HCT116 (cell line): ENCODE results near the gene ARL6IP4. TPM values are rescaled to one million over a fixed set of nuclear protein-coding genes. Genes with fewer than 3 reads are reported as not detected.

Experiments
- ATAC-seq: fragments of 200-7000 bp; cut with Tn5 transposase; 2 replicates; pipeline ENCODE4 v1.9.1; 2020; ENCODE audit warnings: mild to moderate bottlenecking, moderate library complexity
- BruUV-seq: library from RNA; stranded (reverse); fragments of 400-500 nt; replicated peaks from 2 replicates; lab custom pipeline; 2021; lab: Mats Ljungman, UMichigan
- CTCF ChIA-PET: fragments of 300-600 bp; sonication (Branson Sonifier 250); formaldehyde crosslinking; loops from one replicate; lab custom pipeline; 2021; ENCODE audit warnings: antibody characterized with exemption; lab: Charles Lee
- POLR2A ChIA-PET: fragments of 300-600, 350-600 bp; sonication (Branson Sonifier 250); formaldehyde crosslinking; loops from one replicate; lab custom pipeline; 2021; ENCODE audit warnings: antibody characterized with exemption; lab: Charles Lee
- RAD21 ChIA-PET, 2 experiments: fragments of 300-600 bp; sonication (Branson Sonifier 250); formaldehyde crosslinking; loops; one replicate each; lab custom pipeline; 2023; ENCODE audit warnings: low total read pairs in 2 of 2; ENCODE audit not compliant: uncharacterized antibody in 2 of 2, unreplicated experiment in 2 of 2, low non-redundant PET in 1 of 2; lab: Charles Lee
- DNase-seq: peaks from one replicate; pipeline ENCODE4 v3.0.0-alpha.2; 2010; ENCODE audit warnings: low read depth, low spot score
- H2AFZ ChIP-seq: fragments of 200-600 bp; shearing (Covaris generic), sonication (generic); 2 replicates; pipeline ENCODE4 v1.6.1; 2017; ENCODE audit warnings: low read depth, mixed run types, mixed read lengths, antibody characterized with exemption, low read length; ENCODE audit not compliant: poor library complexity, severe bottlenecking
- H3K27ac ChIP-seq: 2 replicates; pipeline ENCODE4 v1.5.1; 2012; ENCODE audit warnings: low read depth, low read length
- H3K27me3 ChIP-seq: fragments of 200-600 bp; sonication (generic); 2 replicates; pipeline ENCODE4 v1.6.1; 2016; ENCODE audit warnings: mixed run types, low read length, mixed read lengths; ENCODE audit not compliant: insufficient read depth
- H3K36me3 ChIP-seq, 2 experiments: fragments of 200-500 bp in 1 of 2; fragments of 200-600 bp in 1 of 2; sonication (Bioruptor generic) in 1 of 2; sonication (generic) in 1 of 2; 2 replicates each; pipeline versions ENCODE4 v1.5.1 to v1.6.1; 2014 to 2016; ENCODE audit warnings: low read length in 2 of 2, inconsistent platforms in 1 of 2, mixed read lengths in 1 of 2, mixed run types in 1 of 2; ENCODE audit not compliant: insufficient read depth in 2 of 2, control insufficient read depth in 1 of 2
- H3K4me1 ChIP-seq, 2 experiments: fragments of 200-600 bp in 1 of 2; sonication (generic) in 1 of 2; 2 replicates each; pipeline versions ENCODE4 v1.5.1 to v1.6.1; 2012 to 2017; ENCODE audit warnings: low read length in 2 of 2, inconsistent platforms in 1 of 2, mild to moderate bottlenecking in 1 of 2, mixed read lengths in 1 of 2, mixed run types in 1 of 2, moderate library complexity in 1 of 2; ENCODE audit not compliant: insufficient read depth in 2 of 2, control insufficient read depth in 1 of 2
- H3K4me2 ChIP-seq: fragments of 200-600 bp; sonication (generic); 2 replicates; pipeline ENCODE4 v1.6.1; 2017; ENCODE audit warnings: mixed run types, low read length, mixed read lengths
- H3K4me3 ChIP-seq, 2 experiments: fragments of 200-600 bp in 1 of 2; sonication (generic) in 1 of 2; replicated peaks in 1 of 2; 2 replicates each; pipeline ENCODE4 v1.5.1; 2011 to 2016; ENCODE audit warnings: low read length in 2 of 2, control low read depth in 1 of 2, low read depth in 1 of 2, mild to moderate bottlenecking in 1 of 2, mixed read lengths in 1 of 2, mixed run types in 1 of 2
- H3K79me2 ChIP-seq: fragments of 200-600 bp; sonication (generic); 2 replicates; pipeline ENCODE4 v1.6.1; 2017; ENCODE audit warnings: mild to moderate bottlenecking, mixed run types, low read length, moderate library complexity, mixed read lengths; ENCODE audit not compliant: insufficient read depth
- H3K9ac ChIP-seq: fragments of 200-600 bp; sonication (generic); 2 replicates; pipeline ENCODE4 v1.6.1; 2016; ENCODE audit warnings: low read length, mixed read lengths
- H3K9me2 ChIP-seq: fragments of 200-600 bp; sonication (generic), shearing (Covaris generic); 2 replicates; pipeline ENCODE4 v1.6.1; 2017; ENCODE audit warnings: mixed run types, mild to moderate bottlenecking, moderate library complexity; ENCODE audit not compliant: insufficient read depth
- H3K9me3 ChIP-seq, 2 experiments: fragments of 200-500 bp in 1 of 2; fragments of 200-600 bp in 1 of 2; sonication (Bioruptor generic) in 1 of 2; sonication (generic) in 1 of 2; 2 replicates each; pipeline ENCODE4 v1.6.1; 2014 to 2017; ENCODE audit warnings: low read length in 2 of 2, mixed read lengths in 2 of 2, inconsistent platforms in 1 of 2, low read depth in 1 of 2, mild to moderate bottlenecking in 1 of 2, mixed run types in 1 of 2, moderate library complexity in 1 of 2; ENCODE audit not compliant: control insufficient read depth in 1 of 2, insufficient read depth in 1 of 2
- H4K20me1 ChIP-seq: fragments of 200-600 bp; sonication (generic), shearing (Covaris generic); 2 replicates; pipeline ENCODE4 v1.6.1; 2017; ENCODE audit warnings: mixed run types, mild to moderate bottlenecking, moderate library complexity; ENCODE audit not compliant: insufficient read depth
- CEBPB ChIP-seq: IDR thresholded peaks from 2 replicates; pipeline ENCODE4 v1.6.1; 2012; ENCODE audit warnings: low read depth
- EZH2 ChIP-seq: fragments of 200-600 bp; sonication (generic); IDR thresholded peaks from 2 replicates; pipeline ENCODE4 v1.6.1; 2017; ENCODE audit warnings: antibody characterized with exemption, mixed run types
- FOSL1 ChIP-seq: IDR thresholded peaks from 2 replicates; pipeline ENCODE4 v1.6.1; 2012; ENCODE audit warnings: low read depth
- JUND ChIP-seq: IDR thresholded peaks from 2 replicates; pipeline ENCODE4 v1.6.1; 2012
- POLR2AphosphoS5 ChIP-seq: IDR thresholded peaks from 2 replicates; pipeline ENCODE4 v1.6.1; 2011; ENCODE audit warnings: mild to moderate bottlenecking, low read depth, low read length, moderate library complexity
- RAD21 ChIP-seq: IDR thresholded peaks from 2 replicates; pipeline ENCODE4 v1.6.1; 2012; ENCODE audit warnings: low read depth, mild to moderate bottlenecking
- SIN3A ChIP-seq: IDR thresholded peaks from 2 replicates; pipeline ENCODE4 v1.6.1; 2012; ENCODE audit warnings: low read depth
- SRF ChIP-seq: IDR thresholded peaks from 2 replicates; pipeline ENCODE4 v1.6.1; 2012; ENCODE audit warnings: low read depth
- TCF7L2 ChIP-seq: IDR thresholded peaks from 2 replicates; pipeline ENCODE4 v1.7.0; 2011; ENCODE audit warnings: borderline replicate concordance, inconsistent platforms; ENCODE audit not compliant: insufficient read depth, insufficient read length; ENCODE audit errors: extremely low read depth
- ZFX ChIP-seq: fragments of 450-650 bp; IDR thresholded peaks from 2 replicates; pipeline ENCODE4 v1.6.1; 2017
- ZNF274 ChIP-seq: fragments of 200-500 bp; sonication (Bioruptor generic); IDR thresholded peaks from 2 replicates; pipeline ENCODE4 v1.6.1; 2014; ENCODE audit warnings: mild to moderate bottlenecking, low read depth, low read length, inconsistent platforms
- intact Hi-C: fragments of 100-400 bp; cut with micrococcal nuclease; formaldehyde crosslinking; loops from 2 replicates; pipeline ENCODE4 v1.10.0; 2022
- total RNA-seq: library from RNA; stranded (reverse); gene quantifications from one replicate; pipeline ENCODE4 v1.2.1, GENCODE V29; 2021; ENCODE audit not compliant: unreplicated experiment
- TF ChIP-seq, protein P1 (sequence below), 3 experiments: fragments of 200-600 bp in 1 of 3; sonication (generic) in 1 of 3; IDR thresholded peaks in 2 of 3; conservative IDR thresholded peaks in 1 of 3; 2 replicates each; pipeline ENCODE4 v1.5.1; 2012 to 2017; ENCODE audit warnings: low read depth in 2 of 3, low read length in 2 of 3, antibody characterized with exemption in 1 of 3, borderline replicate concordance in 1 of 3, control low read depth in 1 of 3, mild to moderate bottlenecking in 1 of 3, mixed read lengths in 1 of 3, mixed run types in 1 of 3, moderate library complexity in 1 of 3; ENCODE audit not compliant: insufficient read depth in 1 of 3
- TF ChIP-seq, protein P2 (sequence below): IDR thresholded peaks from 2 replicates; pipeline ENCODE4 v1.6.1; 2012; ENCODE audit warnings: low read depth
- TF ChIP-seq, protein P3 (sequence below): IDR thresholded peaks from 2 replicates; pipeline ENCODE4 v1.6.1; 2012

Gene ARL6IP4
- total RNA-seq, 1 experiment from 2014 or later = 128 TPM

DNA sequence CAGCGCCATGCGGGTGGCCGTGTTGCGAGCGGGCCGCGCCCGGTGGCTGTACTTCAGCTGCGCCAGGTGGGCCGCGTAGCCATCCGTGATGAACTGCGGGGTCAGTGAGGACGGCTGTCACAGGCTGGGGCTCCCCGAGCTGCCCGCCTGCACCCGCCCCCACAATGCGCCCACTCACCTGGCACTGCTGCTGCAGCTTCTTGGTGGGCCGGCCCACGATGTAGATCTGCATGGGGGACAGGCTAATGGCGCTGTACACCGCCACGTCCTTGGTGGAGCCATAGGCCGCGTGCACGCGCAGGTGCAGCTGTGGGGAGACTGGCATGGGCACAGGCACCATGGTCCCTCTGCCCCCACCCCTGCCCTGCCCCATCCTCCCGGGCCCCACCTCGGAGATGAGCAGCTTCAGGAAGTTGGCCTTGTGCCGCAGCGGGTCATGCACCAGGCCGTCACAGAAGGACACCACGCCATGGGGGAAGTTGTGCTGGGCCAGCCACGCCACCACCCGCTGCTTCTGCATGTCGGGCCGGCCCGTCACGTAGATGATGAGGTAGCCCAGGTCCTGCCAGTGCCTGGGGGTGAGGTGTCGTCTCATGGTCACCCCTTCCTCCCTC is 5.9 kb downstream of the ARL6IP4 start:
- H3K27ac ChIP-seq = no peak overlapping the region
- no TSS peak for BruUV-seq
- H3K9me3 ChIP-seq = no peaks in the 10 kb centered on the region
- RAD21 ChIA-PET = no interaction called here
- H3K4me1 ChIP-seq = peaks cover 6 to 11% of the 10 kb centered on the region in 2 experiments; a peak in 3 of 4 replicates
- peaks cover 0 to 2% of the 10 kb centered on the region in 2 experiments; a peak in 2 of 4 replicates for H3K36me3 ChIP-seq
- no peak for TF ChIP-seq RAD21
- no peak for TF ChIP-seq CEBPB
- TF ChIP-seq, protein P1, sequence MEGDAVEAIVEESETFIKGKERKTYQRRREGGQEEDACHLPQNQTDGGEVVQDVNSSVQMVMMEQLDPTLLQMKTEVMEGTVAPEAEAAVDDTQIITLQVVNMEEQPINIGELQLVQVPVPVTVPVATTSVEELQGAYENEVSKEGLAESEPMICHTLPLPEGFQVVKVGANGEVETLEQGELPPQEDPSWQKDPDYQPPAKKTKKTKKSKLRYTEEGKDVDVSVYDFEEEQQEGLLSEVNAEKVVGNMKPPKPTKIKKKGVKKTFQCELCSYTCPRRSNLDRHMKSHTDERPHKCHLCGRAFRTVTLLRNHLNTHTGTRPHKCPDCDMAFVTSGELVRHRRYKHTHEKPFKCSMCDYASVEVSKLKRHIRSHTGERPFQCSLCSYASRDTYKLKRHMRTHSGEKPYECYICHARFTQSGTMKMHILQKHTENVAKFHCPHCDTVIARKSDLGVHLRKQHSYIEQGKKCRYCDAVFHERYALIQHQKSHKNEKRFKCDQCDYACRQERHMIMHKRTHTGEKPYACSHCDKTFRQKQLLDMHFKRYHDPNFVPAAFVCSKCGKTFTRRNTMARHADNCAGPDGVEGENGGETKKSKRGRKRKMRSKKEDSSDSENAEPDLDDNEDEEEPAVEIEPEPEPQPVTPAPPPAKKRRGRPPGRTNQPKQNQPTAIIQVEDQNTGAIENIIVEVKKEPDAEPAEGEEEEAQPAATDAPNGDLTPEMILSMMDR (IDR thresholded peaks at IDR 0.05 in 2 of 3, conservative IDR thresholded peaks at IDR 0.05 in 1 of 3; ENCODE audit: borderline replicate concordance in 1 of 3, insufficient read depth in 1 of 3, low read depth in 2 of 3, low read length in 2 of 3) = no peak
- no peak for TF ChIP-seq JUND
- no peak for TF ChIP-seq EZH2
- TF ChIP-seq, protein P2, sequence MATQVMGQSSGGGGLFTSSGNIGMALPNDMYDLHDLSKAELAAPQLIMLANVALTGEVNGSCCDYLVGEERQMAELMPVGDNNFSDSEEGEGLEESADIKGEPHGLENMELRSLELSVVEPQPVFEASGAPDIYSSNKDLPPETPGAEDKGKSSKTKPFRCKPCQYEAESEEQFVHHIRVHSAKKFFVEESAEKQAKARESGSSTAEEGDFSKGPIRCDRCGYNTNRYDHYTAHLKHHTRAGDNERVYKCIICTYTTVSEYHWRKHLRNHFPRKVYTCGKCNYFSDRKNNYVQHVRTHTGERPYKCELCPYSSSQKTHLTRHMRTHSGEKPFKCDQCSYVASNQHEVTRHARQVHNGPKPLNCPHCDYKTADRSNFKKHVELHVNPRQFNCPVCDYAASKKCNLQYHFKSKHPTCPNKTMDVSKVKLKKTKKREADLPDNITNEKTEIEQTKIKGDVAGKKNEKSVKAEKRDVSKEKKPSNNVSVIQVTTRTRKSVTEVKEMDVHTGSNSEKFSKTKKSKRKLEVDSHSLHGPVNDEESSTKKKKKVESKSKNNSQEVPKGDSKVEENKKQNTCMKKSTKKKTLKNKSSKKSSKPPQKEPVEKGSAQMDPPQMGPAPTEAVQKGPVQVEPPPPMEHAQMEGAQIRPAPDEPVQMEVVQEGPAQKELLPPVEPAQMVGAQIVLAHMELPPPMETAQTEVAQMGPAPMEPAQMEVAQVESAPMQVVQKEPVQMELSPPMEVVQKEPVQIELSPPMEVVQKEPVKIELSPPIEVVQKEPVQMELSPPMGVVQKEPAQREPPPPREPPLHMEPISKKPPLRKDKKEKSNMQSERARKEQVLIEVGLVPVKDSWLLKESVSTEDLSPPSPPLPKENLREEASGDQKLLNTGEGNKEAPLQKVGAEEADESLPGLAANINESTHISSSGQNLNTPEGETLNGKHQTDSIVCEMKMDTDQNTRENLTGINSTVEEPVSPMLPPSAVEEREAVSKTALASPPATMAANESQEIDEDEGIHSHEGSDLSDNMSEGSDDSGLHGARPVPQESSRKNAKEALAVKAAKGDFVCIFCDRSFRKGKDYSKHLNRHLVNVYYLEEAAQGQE = no peak
- TF ChIP-seq ZFX = no peak
- TF ChIP-seq, protein P3, sequence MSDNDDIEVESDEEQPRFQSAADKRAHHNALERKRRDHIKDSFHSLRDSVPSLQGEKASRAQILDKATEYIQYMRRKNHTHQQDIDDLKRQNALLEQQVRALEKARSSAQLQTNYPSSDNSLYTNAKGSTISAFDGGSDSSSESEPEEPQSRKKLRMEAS = no peak
- no peak for TF ChIP-seq FOSL1
- no peak for TF ChIP-seq ZNF274
- no peak for TF ChIP-seq TCF7L2
- TF ChIP-seq SIN3A = no peak
- TF ChIP-seq POLR2AphosphoS5 = no peak
- TF ChIP-seq SRF = no peak
- no peaks in the 10 kb centered on the region for H3K27me3 ChIP-seq
- CTCF ChIA-PET = no interaction called here
- intact Hi-C loops = no loop called here
- no peaks in the 10 kb centered on the region for H4K20me1 ChIP-seq
- H3K9me2 ChIP-seq = no peaks in the 10 kb centered on the region
- DNase-seq (no peak), ATAC-seq (no peak)
- no peak overlapping the region for H3K9ac ChIP-seq
- H2AFZ ChIP-seq = no peak overlapping the region
- no peak overlapping the region for H3K4me2 ChIP-seq
- POLR2A ChIA-PET = no interaction called here
- H3K79me2 ChIP-seq = peaks cover 11% of the 10 kb centered on the region
- no peak overlapping the region for H3K4me3 ChIP-seq
